GM19438 (cell line): Measurements from ENCODE around the gene OSBP2.
"Not testable (repeated sequence)": the region's sequence is repeated elsewhere in the genome, so short reads cannot be mapped to it uniquely, and the experiment has no call there.

ENCODE experiments used
- ATAC-seq: cut with Tn5 transposase; IDR thresholded peaks from one replicate; pipeline ENCODE4 v1.9.1; 2021; ENCODE audit warnings: low read depth; ENCODE audit not compliant: unreplicated experiment

The OSBP2 gene

DNA sequence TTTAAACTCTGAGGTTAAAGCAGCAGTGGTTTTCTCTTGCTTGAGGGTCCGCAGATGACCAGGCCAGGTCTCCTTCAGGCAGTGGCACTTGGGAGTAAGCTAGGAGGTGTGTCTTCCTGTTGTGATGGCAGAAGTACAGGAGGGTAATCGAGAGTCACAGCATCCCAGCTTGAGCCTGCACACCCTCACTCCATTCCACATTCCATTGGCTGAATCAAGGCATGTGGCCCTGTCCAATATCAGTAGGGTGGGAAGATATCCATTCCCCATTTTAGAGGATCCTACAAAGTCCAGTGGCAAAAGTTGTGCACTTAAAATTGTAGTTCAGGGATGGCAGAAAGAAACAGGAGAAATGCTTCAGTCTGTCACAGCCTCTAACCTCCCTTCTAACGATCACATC, 23.3 kb downstream of the OSBP2 start:
- no peak for ATAC-seq

DNA sequence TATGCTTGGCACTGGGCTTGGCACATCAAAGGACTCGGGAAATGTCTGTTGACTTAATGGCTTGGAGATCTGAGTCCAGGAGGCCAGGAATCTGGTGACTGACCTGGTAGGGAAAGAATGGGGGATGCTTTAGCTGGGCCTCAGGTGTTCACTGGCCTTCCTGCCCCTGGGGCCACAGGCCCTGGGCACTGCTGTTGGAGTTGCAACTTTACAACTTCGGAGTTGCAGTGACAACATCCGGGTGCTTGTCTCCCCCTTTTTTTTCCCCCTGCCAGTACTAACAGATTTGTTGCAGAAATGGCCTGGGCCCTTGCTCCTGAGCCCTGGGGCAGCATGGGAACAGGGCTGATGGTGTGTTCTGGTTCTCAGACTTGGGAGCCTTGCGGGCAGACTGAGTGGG, 23.8 kb downstream of the OSBP2 start:
- no peak for ATAC-seq

DNA sequence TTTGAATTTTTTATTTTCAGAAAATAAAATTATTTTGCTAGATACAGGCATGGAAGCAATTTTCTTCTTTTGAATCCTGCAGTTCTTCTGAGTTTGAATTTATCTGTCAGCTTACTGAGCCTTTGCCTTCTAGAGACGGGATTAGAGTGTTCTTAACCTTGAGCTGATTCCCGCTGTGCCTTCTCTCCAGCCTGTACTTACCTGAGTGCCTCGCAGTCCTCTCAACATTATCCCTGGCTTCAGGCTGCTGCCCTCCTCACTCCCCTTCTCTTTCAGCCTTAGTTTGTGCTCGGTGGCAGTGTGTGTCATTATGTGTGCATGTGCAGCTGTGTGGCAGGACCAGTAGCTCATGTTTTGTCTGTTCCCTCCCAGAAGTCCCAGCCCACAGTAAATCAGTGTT, 24.3 kb downstream of the OSBP2 start:
- no peak for ATAC-seq

DNA sequence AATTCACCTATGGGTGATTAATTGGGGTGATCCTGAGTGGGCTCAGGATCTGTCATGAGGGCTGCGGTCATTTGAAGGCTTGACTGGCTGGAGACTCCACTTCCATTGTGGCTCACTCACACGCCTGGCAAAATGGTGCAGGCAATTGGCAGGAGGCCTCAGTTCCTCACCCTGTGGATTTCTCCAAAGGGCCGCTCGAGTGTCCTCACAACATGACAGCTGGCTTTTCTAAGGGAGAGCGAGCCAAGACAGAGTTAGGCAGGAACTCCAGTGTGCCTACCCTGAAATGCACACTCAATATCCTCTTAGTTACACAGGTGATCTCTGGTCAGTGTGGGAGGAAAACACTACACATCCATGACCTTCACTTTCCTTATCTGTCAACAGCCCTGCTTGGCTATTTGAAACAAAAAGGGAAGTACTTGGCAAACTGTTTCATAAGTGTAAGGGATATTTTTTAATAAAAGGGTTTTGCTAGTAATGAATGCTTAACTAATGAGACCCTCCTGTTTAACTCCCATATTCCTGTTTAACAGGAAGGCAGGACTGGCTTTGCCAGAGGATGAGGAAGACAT, 25.7 kb downstream of the OSBP2 start:
- ATAC-seq = no peak

DNA sequence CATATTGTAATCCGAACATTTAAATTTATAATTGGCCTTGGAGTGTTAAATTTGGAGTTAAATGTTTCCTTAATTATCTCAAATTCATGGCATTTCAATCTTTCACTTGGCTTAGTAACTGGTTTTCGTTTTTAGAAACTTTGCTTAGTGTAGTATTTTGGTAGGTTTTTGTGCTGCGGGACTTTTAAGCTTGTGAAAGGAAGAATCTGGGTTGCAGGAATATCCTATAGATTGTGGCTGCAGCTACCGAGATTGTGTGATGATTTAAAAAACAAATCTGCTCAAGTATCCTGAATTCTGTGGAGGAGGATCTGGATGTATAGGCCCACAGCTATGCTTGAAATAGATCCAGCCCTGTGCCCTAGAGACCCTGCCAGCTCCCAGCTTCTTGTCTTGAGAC, 27.1 kb downstream of the OSBP2 start:
- no peak for ATAC-seq

DNA sequence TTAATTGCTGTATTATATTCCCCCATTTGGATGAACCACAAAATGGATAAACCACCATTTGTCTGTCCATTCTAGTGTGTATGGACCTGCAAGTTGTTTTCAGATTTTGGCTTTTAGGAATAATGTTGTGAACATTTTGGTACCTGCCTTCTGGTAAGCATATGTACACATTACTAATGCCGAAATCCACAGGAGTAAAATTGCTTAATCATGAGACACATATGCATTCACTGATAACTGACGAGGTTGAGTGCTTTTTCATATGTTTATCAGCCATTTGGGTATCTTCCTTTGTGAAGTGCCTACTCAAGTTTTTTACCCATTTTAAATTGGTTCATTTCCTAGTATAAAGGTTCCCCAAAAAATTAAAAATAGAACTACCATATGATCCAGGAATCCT, 34.2 kb downstream of the OSBP2 start:
- no peak for ATAC-seq

DNA sequence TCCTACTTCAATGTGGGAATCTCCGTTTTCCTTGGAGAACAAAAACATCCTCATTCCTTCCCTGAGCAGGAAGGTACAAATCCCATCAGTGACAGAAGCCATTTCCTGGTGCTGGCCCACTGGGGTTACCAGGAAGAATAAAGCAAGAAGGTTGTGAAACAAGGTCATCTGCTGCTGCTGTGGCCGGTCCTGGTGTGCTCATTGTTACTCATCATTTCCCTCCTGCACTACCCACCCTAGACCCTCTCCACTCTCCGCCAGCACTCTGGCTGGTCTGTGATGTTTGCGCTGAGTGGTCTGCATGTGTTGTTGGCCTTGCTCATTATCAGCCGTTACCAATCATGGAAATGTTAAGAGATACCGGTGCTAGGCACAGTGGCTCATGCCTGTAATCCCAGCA, 37.0 kb downstream of the OSBP2 start:
- no peak for ATAC-seq

DNA sequence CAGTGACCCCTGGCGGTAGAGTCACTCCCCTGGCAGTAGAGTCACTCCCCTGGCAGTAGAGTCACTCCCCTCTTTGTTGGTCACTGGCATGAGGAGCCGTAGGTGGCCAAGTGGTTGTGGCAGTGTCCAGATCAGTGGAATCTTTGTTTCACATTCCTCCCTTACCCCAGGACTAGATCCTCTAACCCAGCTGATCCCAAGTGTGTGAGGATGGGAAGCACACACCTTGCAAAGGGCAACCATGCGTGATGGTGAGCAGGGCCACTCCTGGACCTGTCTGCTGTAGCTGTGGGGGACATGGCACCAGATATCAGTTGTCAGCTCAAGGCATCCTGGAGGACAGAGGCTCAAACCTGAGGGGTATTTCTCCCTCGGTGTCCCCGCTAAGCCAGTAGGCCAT, 37.8 kb downstream of the OSBP2 start:
- no peak for ATAC-seq

DNA sequence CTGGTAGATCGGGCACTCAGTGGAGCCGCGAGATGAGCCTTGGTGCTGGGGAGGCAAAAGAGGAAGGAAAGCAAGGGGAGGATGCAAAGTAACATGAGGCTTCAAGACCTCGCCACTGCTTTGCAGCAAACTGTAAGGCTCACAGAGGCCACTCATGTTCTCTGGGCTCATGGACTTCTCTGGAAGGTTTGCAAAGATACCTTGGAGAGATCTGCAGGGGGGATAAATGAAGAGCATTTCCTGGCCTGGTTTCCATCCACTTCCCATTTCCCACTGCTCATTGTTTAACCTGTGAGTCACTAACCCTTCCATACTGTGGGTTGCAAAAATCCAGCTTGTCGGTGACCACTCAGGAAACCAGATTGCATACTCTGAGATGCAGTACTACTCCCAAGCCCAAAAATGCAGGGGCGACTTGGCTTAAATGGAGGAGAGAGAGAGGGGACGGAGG, 38.5 kb downstream of the OSBP2 start:
- ATAC-seq = no peak

DNA sequence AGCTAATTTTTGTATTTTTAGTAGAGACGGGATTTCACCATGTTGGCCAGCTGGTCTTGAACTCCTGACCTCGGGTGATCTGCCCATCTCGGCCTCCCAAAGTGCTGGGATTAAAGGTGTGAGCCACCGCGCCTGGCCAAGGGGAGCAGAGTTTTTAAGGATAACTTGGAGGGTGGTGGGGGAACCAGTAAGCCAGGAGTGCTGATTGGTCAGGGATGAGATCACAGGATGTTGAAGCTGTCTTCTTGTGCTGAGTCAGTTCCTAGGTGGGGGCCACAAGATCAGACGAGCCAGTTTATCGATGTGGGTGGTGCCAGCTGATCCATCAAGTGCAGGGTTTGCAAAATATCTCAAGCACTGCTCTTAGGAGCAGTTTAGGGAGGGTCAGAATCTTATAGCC, 45.3 kb downstream of the OSBP2 start:
- not testable (repeated sequence) for ATAC-seq

DNA sequence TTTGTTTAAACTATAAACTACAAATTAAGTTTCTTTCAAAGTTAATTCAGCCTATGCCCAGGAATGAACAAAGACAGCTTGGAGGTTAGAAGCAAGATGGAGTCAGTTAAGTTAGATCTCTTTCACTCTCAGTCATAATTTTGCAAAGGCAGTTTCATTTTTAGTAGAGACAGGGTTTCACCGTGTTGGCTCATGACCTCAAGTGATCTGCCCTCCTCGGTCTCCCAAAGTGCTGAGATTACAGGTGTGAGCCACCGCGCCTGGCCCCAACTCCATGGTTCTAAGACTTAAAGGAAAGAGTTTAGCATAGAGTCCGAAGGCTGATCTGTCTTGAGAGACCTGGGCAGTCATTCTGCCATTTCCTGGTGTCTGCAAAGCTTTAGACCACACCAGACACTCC, 45.8 kb downstream of the OSBP2 start:
- ATAC-seq = not testable (repeated sequence)

DNA sequence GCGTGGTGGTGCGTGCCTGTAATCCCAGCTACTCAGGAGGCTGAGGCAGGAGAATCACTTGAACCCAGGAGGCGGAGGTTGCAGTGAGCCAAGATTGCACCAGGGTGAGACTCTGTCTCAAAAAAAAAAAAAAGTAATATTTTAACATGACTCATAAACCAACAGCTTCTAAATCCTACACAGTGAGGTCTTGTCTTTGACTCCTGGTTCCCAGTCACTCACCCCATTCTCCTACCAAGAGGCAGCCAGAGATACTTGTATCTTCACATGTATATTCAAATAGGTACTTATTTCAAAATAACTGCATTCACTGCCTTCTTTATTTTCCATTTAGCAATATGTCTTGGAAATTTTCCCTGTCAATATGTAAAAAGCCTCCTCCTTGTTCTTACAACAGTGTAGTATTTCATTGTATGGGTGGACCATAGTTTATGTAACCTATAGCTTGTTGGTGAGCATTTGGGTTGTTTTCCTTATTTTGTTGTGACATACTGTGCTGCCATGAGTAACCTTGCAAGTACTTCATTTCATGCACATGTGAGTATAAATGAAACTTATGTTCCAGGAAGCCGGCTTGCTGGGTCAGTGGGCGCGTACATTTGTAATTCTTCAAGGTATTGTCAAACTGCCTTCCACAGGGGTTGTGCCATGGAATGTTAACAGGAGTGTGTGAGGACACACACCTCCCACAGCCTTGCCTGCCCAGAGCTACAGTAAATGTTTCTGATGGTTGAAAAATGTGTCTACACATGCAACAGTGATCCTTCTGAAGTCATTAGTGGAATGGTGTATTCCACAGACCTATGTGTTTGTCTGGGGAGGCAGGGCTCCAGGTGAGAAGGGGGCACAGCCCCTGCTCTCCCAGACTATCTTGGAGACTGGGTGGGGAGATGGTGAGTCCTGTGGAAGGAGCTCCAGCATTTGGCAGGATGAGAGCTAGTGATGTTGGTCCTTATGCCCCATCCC, 47.9 kb downstream of the OSBP2 start:
- ATAC-seq = no peak

DNA sequence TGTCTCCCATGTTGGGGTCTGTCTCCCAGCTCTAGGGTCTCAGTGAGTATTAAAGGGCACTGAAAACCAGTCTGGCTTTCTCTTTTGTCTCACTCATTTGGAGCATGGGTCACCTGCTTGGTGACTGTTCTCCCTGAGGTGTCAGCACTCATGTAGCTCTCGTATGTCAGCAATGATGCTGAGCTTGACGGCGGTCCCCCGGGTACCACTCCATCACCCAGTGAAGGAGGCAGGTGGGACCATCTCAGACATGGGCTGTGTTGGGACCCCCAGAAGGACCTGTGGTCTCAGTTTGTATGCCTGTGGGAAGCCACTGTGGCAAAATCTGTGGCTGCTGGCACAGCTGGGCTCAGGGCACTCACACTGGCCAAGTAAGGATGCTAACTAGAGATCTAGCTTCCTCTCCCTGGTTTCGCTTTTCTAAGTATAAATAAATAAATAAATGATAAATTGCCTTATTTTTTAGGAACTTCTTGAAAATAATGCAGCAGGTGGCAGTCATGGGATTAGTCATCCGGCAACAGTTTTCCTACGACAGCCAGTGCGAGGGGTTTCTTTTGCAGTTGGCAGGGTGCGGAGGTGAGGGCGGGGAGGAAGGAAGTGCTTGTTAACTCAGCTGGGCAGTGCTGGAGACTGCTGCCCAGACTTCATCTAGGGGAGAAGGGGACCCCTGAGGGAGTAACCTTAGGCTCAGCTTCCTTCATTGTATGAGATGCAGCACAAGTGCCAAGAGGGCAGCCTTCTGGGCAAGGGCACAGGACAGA, 48.8 kb downstream of the OSBP2 start:
- no peak for ATAC-seq

DNA sequence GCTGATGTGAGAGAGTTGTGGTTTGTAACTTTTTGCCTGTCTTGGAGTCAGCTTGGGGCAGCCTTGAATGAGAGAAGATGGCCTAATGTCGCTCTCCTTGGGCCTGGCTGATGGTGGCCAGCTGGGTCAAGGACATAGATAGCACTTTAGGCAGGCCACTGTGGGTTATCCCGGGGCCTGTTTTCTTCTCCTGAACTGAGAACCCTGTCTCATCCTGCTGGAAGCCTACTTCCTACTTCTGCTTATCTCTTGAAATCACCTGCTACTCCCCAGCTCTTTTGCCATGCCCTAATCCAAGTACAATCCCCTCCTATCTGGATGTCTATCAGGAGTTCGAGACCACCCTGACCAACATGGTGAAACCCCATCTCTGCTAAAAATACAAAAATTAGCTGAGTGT, 49.5 kb downstream of the OSBP2 start:
- ATAC-seq = no peak

DNA sequence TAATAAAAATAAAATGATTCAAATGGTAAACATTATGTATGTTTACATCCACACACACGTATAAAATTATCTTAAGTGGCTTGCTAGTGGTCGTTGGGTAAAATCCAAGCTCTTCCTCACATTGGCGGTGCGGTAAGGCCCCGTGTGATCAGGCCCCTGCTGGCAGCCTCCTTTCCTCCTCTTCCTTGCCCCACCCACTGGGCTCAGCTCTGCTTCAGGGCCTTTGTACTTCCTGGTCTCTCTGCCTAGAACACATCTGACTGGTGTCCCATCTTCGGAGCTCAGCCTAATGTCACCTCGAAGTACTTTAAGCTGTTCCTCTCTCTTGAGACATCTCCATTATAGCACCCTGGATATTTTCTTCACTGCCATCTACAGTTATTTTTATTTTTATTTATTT, 52.8 kb downstream of the OSBP2 start:
- ATAC-seq = no peak

DNA sequence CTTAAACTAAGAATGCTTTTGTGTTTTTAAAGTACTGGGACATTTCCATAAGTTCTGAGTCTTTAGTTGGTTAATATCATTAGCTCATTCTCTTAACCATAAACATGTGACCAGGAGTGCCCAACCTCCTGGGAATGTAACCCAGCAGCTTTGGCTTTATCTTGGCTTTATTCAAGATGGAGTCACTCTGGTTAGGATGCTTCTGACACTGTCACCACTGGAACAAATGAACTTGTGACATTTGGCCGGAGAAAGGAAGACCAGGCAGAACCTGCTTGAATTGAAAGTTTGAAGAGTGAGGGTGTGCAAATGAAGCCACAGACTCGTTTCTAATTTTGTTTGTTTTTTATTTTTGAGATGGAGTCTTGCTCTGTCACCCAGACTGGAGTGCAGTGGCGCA, 54.6 kb downstream of the OSBP2 start:
- ATAC-seq = no peak

DNA sequence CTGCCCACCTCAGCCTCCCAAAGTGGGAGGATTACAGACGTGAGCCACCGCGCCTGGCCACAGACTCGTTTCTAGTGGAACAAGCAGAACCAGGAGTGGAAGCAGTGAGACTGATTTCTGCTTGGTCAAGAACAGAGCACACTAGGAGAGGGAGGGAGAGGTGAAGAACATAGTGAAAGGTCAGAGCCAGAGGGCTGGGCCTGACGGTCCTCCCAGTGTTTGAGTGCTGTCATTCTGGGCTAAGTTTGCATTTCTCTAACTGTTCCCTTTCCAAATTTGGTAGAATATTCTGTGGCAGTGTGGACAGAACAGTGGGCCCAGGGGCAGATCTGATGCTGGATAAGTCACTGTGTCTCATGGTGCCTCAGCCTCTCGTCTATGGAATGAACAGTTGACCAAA, 55.2 kb downstream of the OSBP2 start:
- ATAC-seq = no peak

DNA sequence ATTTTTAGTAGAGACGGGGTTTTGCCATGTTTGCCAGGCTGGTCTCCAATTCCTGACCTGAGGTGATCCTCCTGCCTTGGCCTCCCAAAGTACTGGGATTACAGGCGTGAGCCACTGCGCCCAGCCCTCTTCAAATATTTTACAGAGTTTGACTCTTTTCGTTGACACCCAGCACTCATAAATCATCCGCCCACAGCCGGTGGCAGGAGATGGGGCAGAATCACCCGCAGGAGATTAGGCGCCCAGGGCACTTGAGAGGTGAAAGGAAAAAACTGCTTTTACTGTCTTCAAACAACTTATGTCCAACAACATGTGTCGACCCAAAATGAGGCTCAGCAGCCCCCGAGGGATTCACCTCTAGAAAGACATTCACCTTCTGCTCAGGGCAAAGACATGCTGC, 56.9 kb downstream of the OSBP2 start:
- no peak for ATAC-seq

DNA sequence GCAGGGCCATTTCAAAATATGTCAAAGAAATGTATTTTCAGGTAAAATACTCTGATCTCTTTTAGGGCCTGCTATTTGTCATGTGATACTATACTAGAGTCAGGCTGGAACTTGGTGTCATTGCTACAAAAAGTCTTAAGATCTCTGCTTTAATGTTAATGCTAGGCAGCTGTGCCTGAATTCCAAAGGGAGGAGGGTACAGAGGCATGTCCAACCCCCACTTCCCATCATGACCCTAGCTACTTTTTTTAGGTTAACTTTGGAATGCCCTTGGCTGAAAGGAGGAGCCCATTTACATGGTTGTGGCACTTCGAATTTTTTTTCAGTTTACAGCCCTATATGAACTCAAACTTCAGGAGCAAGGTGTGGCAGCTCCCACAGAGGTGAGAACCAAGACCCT, 58.1 kb downstream of the OSBP2 start:
- no peak for ATAC-seq

DNA sequence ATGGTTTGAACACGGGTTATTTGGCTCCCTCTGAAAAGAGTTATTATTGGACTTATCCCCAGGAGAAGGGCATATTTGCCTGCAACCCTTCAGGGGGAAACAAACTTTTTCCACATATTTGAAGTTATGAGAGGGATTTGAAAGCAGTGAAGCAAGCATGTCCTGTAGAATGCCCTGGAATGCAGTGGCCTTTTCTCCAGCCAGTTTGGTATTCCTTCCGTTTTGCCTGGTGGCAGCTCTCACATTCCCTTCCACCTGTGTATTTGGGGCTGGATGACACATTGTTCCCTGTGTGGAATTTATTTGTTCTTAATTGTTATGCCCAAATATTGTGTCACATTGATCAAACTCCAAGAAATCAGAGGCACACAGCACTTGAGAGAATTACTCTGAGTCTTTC, 59.0 kb downstream of the OSBP2 start:
- no peak for ATAC-seq

DNA sequence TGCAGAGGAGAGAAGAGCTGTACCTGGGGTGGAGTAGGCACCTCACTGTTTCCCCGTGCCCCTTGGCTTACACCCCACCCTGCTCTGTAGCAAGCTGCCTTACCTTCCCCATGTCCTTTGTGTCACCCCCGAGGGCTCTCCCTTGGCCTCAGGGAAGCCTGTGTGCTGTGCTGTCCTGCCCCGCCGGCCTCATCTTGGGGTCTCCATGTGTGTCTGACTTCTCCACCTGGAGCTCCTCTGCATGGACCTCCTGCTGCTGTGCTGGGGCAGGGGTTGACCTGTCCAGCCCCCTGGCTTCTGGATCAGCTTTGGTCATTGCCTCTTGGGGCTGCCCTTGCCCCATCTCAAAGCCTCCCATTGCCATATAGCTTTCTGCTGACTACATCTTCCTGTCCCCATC, 59.8 kb downstream of the OSBP2 start:
- no peak for ATAC-seq
